HepG2 (cell line): Measurements from ENCODE around the gene TNFAIP3. TPM values are rescaled to one million over a fixed set of nuclear protein-coding genes. Genes with fewer than 3 reads are reported as not detected.

ENCODE experiments used
- BHLHE40 ChIP-seq: IDR thresholded peaks from 2 replicates; pipeline ENCODE4 v1.6.1; 2011; ENCODE audit warnings: low read length, improper control_type of control experiment
- DPF2 ChIP-seq: sonication (generic); formaldehyde crosslinking; IDR thresholded peaks from 2 replicates; pipeline ENCODE4 v1.4.0; 2020; ENCODE audit warnings: mild to moderate bottlenecking, low read depth, missing genetic modification reagents, borderline replicate concordance
- ELF1 ChIP-seq: sonication (generic); formaldehyde crosslinking; IDR thresholded peaks from 2 replicates; pipeline ENCODE4 v1.4.0; 2020; ENCODE audit warnings: missing genetic modification reagents
- GABPB1 ChIP-seq: IDR thresholded peaks from 2 replicates; pipeline ENCODE4 v1.6.1; 2016; ENCODE audit warnings: mild to moderate bottlenecking, missing genetic modification reagents, moderate library complexity, missing compliant biosample characterization
- HNRNPH1 ChIP-seq: fragments of 200-400 bp; formaldehyde crosslinking; optimal IDR thresholded peaks from 2 replicates; pipeline ENCODE3; 2017; ENCODE audit warnings: mild to moderate bottlenecking, low read depth, low read length
- ISX ChIP-seq: sonication (generic); formaldehyde crosslinking; conservative IDR thresholded peaks from 2 replicates; pipeline ENCODE4 v1.5.0; 2020; ENCODE audit warnings: missing genetic modification reagents
- KDM5B ChIP-seq: sonication (generic); formaldehyde crosslinking; IDR thresholded peaks from 2 replicates; pipeline ENCODE4 v1.4.0; 2020; ENCODE audit warnings: missing genetic modification reagents, mild to moderate bottlenecking, borderline replicate concordance
- NRL ChIP-seq: sonication (generic); formaldehyde crosslinking; IDR thresholded peaks from 2 replicates; pipeline ENCODE4 v1.5.0; 2020; ENCODE audit warnings: missing genetic modification reagents, mild to moderate bottlenecking, moderate library complexity, borderline replicate concordance
- RAD51 ChIP-seq: fragments of 450-650 bp; IDR thresholded peaks from 2 replicates; pipeline ENCODE4 v1.6.1; 2016; ENCODE audit warnings: borderline replicate concordance
- RNF2 ChIP-seq: fragments of 450-650 bp; conservative IDR thresholded peaks from 2 replicates; pipeline ENCODE4 v1.6.1; 2016; ENCODE audit warnings: low read depth
- SAFB2 ChIP-seq: sonication (generic); formaldehyde crosslinking; IDR thresholded peaks from 2 replicates; pipeline ENCODE4 v1.5.1; 2020; ENCODE audit warnings: missing genetic modification reagents, low read depth, mild to moderate bottlenecking, borderline replicate concordance
- SALL1 ChIP-seq: sonication (generic); formaldehyde crosslinking; IDR thresholded peaks from 2 replicates; pipeline ENCODE4 v1.8.0; 2022; ENCODE audit warnings: mild to moderate bottlenecking, missing genetic modification reagents
- TBX2 ChIP-seq: sonication (generic); formaldehyde crosslinking; IDR thresholded peaks from 2 replicates; pipeline ENCODE4 v1.5.0; 2020; ENCODE audit warnings: missing genetic modification reagents, mild to moderate bottlenecking, borderline replicate concordance
- ZNF160 ChIP-seq: sonication (generic); formaldehyde crosslinking; IDR thresholded peaks from 2 replicates; pipeline ENCODE4 v1.8.0; 2022; ENCODE audit warnings: mild to moderate bottlenecking, inconsistent platforms, missing genetic modification reagents
- ZNF235 ChIP-seq: sonication (generic); formaldehyde crosslinking; IDR thresholded peaks from 2 replicates; pipeline ENCODE4 v1.8.1; 2023; ENCODE audit warnings: mild to moderate bottlenecking, missing genetic modification reagents, borderline replicate concordance
- ZNF333 ChIP-seq: sonication (generic); formaldehyde crosslinking; IDR thresholded peaks from 2 replicates; pipeline ENCODE4 v1.4.0; 2020; ENCODE audit warnings: mild to moderate bottlenecking, missing genetic modification reagents, borderline replicate concordance
- polyA plus RNA-seq, 8 experiments: library from polyadenylated mRNA; depleted of rRNA in 3 of 8; stranded (reverse) in 7 of 8; unstranded in 1 of 8; fragments of >200 nt; fragmentation: Illumina TruSeq in 4 of 8; extraction: Trizol in 4 of 8; gene quantifications; 2 replicates each; pipeline versions ENCODE4 v1.2.1 to v1.2.3, GENCODE V29; 2011 to 2016; ENCODE audit warnings: low read depth in 4 of 8, missing spikeins in 1 of 8, mixed read lengths in 1 of 8; ENCODE audit not compliant: insufficient read depth in 1 of 8
- total RNA-seq, 5 experiments: library from RNA; depleted of rRNA; stranded (reverse); fragments of >200 nt; fragmentation: Illumina TruSeq; extraction: Trizol; gene quantifications; 2 replicates each; pipeline ENCODE4 v1.2.3, GENCODE V29; 2016; ENCODE audit warnings: low read depth in 1 of 5
- TF ChIP-seq, protein P1 (sequence below): sonication (generic); formaldehyde crosslinking; IDR thresholded peaks from 2 replicates; pipeline ENCODE4 v1.5.0; 2020; ENCODE audit warnings: missing genetic modification reagents, mild to moderate bottlenecking, borderline replicate concordance
- TF ChIP-seq, protein P2 (sequence below): sonication (generic); formaldehyde crosslinking; IDR thresholded peaks from 2 replicates; pipeline ENCODE4 v1.9.0; 2021; ENCODE audit warnings: missing genetic modification reagents, mild to moderate bottlenecking, borderline replicate concordance
- TF ChIP-seq, protein P3 (sequence below): IDR thresholded peaks from 2 replicates; pipeline ENCODE4 v1.6.1; 2016; ENCODE audit warnings: missing biosample characterization, missing genetic modification reagents, low read depth
- TF ChIP-seq, protein P4 (sequence below), 2 experiments: sonication (generic) in 1 of 2; formaldehyde crosslinking in 1 of 2; IDR thresholded peaks; 2 replicates each; pipeline versions ENCODE4 v1.4.0 to v1.6.1; 2018 to 2020; ENCODE audit warnings: missing genetic modification reagents in 2 of 2, borderline replicate concordance in 1 of 2, low read depth in 1 of 2, mild to moderate bottlenecking in 1 of 2, missing biosample characterization in 1 of 2
- TF ChIP-seq, protein P5 (sequence below): sonication (generic); formaldehyde crosslinking; IDR thresholded peaks from 2 replicates; pipeline ENCODE4 v1.4.0; 2020; ENCODE audit warnings: mild to moderate bottlenecking, missing genetic modification reagents

TNFAIP3 gene
- total and polyA plus RNA-seq, 2 of the 13 experiments (the other 11 are each of a cell fraction or from before 2014, with no cell fraction given) = 28.2 to 47.1 TPM

DNA sequence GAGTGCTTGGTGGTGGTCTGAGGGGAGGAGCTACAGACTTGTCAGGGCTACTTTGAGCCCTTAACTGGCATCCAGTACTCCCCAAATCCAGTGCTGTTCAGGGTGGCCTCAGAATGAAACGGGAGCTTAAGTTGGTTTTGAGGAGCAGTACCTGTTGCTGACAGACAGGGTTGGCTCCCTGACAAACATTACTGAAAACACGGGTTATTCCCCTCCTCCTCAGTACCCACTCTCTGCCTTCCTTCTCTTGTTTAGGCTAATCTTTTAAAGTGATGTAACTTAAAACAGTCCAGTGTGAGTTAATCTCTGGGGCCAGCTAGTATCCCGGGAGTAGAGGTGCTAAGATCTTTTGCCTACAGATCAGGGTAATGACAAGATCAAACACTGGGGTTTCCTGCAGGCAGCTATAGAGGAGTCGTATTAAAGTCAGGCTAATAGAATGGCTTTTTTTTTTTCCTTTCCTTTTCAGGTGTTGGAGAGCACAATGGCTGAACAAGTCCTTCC, 3.7 kb downstream of the TNFAIP3 start (continued):
- TF ChIP-seq, protein P1, sequence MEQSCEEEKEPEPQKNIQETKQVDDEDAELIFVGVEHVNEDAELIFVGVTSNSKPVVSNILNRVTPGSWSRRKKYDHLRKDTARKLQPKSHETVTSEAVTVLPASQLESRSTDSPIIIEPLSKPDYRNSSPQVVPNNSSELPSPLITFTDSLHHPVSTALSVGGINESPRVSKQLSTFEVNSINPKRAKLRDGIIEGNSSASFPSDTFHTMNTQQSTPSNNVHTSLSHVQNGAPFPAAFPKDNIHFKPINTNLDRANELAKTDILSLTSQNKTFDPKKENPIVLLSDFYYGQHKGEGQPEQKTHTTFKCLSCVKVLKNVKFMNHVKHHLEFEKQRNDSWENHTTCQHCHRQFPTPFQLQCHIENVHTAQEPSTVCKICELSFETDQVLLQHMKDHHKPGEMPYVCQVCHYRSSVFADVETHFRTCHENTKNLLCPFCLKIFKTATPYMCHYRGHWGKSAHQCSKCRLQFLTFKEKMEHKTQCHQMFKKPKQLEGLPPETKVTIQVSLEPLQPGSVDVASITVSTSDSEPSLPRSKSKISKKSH (CRISPR knock-in tag) = no peak
- TF ChIP-seq, protein P2, sequence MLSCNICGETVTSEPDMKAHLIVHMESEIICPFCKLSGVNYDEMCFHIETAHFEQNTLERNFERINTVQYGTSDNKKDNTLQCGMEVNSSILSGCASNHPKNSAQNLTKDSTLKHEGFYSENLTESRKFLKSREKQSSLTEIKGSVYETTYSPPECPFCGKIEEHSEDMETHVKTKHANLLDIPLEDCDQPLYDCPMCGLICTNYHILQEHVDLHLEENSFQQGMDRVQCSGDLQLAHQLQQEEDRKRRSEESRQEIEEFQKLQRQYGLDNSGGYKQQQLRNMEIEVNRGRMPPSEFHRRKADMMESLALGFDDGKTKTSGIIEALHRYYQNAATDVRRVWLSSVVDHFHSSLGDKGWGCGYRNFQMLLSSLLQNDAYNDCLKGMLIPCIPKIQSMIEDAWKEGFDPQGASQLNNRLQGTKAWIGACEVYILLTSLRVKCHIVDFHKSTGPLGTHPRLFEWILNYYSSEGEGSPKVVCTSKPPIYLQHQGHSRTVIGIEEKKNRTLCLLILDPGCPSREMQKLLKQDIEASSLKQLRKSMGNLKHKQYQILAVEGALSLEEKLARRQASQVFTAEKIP = no peak
- no peak for TF ChIP-seq ZNF235 (CRISPR knock-in tag)
- TF ChIP-seq TBX2 (CRISPR knock-in tag) = peak; percentile 55
- no peak; the same call in 1 of the 2 replicates for TF ChIP-seq SALL1 (CRISPR knock-in tag)
- TF ChIP-seq GABPB1 (CRISPR knock-in tag) = no peak
- TF ChIP-seq ELF1 = no peak
- TF ChIP-seq, protein P3, sequence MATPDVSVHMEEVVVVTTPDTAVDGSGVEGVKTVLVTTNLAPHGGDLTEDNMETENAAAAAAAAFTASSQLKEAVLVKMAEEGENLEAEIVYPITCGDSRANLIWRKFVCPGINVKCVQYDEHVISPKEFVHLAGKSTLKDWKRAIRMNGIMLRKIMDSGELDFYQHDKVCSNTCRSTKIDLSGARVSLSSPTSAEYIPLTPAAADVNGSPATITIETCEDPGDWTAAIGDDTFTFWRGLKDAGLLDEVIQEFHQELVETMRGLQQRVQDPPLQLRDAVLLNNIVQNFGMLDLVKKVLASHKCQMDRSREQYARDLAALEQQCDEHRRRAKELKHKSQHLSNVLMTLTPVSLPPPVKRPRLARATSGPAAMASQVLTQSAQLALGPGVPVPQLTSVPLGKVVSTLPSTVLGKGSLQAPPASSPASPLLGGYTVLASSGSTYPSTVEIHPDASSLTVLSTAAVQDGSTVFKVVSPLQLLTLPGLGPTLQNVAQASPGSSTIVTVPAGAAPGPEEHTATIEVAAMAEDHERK (CRISPR knock-in tag) = no peak
- TF ChIP-seq RAD51 = no peak
- no peak for TF ChIP-seq NRL
- no peak for TF ChIP-seq KDM5B (CRISPR knock-in tag)
- TF ChIP-seq, protein P4, sequence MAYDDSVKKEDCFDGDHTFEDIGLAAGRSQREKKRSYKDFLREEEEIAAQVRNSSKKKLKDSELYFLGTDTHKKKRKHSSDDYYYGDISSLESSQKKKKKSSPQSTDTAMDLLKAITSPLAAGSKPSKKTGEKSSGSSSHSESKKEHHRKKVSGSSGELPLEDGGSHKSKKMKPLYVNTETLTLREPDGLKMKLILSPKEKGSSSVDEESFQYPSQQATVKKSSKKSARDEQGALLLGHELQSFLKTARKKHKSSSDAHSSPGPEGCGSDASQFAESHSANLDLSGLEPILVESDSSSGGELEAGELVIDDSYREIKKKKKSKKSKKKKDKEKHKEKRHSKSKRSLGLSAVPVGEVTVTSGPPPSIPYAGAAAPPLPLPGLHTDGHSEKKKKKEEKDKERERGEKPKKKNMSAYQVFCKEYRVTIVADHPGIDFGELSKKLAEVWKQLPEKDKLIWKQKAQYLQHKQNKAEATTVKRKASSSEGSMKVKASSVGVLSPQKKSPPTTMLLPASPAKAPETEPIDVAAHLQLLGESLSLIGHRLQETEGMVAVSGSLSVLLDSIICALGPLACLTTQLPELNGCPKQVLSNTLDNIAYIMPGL (CRISPR knock-in tag; IDR thresholded peaks at IDR 0.05; ENCODE audit: borderline replicate concordance in 1 of 2, low read depth in 1 of 2) = peak in 1 of 2 experiments; percentile 48; a peak in 2 of 4 replicates
- no peak for TF ChIP-seq HNRNPH1
- TF ChIP-seq ZNF160 = no peak
- no peak for TF ChIP-seq BHLHE40
- TF ChIP-seq ISX (CRISPR knock-in tag) = no peak
- TF ChIP-seq, protein P5, sequence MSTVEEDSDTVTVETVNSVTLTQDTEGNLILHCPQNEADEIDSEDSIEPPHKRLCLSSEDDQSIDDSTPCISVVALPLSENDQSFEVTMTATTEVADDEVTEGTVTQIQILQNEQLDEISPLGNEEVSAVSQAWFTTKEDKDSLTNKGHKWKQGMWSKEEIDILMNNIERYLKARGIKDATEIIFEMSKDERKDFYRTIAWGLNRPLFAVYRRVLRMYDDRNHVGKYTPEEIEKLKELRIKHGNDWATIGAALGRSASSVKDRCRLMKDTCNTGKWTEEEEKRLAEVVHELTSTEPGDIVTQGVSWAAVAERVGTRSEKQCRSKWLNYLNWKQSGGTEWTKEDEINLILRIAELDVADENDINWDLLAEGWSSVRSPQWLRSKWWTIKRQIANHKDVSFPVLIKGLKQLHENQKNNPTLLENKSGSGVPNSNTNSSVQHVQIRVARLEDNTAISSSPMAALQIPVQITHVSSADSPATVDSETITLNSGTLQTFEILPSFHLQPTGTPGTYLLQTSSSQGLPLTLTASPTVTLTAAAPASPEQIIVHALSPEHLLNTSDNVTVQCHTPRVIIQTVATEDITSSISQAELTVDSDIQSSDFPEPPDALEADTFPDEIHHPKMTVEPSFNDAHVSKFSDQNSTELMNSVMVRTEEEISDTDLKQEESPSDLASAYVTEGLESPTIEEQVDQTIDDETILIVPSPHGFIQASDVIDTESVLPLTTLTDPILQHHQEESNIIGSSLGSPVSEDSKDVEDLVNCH (CRISPR knock-in tag) = peak; percentile 66; the same call in 1 of the 2 replicates
- peak; percentile 38; the same call in 1 of the 2 replicates for TF ChIP-seq DPF2 (CRISPR knock-in tag)
- TF ChIP-seq ZNF333 (CRISPR knock-in tag) = no peak
- TF ChIP-seq RNF2 = no peak
- no peak for TF ChIP-seq SAFB2 (CRISPR knock-in tag)
